Dedifferentiated amniotic fluid mesenchymal stem cell (primary cell): ENCODE results near the gene CRABP2.

Source experiments
- DNase-seq: peaks from one replicate; pipeline ENCODE4 v3.0.0-alpha.2; 2016; ENCODE audit errors: extremely low spot score

Gene CRABP2

DNA sequence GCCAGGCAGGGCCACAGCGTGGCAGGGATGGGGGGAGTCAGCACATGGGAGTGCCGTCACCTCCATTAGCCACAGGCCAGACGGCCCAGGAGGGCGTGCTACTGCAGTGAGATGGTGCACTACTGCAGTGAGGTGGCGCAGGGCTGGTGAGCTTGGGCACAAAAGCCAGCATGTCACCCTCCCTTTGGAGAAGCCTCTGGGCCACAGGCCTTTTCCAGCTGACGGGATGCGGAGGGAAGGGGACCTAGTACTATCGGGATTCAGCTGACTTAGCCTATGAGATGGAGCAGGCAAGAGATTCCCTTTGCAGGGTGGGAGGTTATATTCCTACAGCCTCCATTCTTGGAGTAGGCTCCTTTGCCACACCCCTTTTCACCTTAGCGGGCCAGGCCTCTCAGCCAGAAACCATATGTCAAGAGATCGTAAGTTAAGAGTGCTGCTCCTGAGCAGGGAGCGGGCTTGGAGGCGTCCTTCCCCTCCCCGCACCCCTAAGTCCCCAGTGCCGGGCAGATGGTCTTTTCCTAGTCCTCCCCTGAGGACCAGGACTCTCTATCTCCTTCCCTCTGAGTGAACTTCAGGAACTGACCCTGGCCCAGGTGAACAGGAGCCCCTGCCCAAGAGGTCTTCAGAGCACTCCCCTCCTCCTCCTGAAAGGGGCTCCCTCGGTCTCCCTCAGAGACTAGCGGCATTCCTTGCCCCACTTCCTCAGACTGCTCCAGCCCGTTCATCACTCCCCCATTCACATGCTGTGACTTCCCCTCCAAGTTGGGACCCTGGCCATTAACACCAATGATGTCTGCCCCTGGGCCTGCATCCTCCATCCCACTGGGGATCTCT is 36.4 kb downstream of the CRABP2 start:
- DNase-seq, result no peak

- no peak for DNase-seq
Measured at GRCh38 chr1:156667968-156668709, 37.2 kb downstream of the CRABP2 start.

DNA sequence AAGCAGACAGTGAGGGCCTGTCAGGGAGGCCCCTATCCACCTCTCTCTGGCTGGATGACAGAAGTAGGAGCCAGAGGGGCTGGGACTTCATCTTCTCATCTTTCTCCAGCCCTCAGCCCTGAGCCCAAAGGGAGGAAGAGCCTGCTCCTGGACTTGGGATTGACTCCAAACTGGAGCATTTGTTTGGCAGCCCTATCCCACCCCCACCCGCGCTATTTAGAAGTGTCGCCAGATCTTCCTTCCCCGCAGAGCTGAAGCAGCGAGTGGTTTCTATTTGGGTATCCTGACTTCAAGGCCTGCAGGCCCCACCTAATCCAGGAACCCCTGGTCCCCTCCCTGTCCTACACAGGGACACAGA is 37.8 kb downstream of the CRABP2 start:
- DNase-seq, result no peak

DNA sequence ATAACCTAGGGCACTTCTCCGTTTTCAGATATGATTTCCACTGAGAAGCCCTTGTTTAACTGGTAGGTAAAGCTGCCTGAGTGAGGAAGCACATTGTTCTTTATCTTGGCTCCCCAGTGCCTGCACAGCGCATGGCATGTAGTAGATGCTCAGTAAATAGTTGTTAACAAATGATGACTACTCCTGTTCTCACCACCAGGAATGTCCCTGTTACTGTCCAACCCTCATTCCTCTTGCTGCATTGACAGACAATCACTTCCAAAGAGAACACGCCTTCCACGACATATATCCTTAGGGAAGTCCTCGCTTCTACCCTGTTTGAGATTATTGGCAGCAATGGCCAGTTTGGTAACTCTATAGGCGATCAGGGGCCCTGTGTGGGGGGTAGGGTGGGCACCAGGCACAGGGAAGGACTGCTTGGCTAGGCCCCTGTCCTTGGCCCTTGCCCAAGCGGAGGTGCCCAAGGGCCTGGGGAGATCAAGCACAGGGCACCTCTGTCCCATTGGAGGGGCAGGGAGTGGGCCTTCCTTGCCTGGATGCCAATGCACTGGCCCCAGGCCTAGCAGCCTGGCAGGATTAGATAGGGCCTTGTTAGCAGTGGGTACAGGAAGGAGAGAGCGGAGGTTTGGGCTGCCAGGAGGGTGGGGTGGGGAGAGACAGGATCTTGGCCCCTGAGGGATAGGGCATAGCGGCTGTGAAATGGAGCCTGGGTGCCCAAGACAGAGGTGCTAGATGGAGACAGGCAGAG is 38.3 kb downstream of the CRABP2 start:
- DNase-seq, result no peak

DNA sequence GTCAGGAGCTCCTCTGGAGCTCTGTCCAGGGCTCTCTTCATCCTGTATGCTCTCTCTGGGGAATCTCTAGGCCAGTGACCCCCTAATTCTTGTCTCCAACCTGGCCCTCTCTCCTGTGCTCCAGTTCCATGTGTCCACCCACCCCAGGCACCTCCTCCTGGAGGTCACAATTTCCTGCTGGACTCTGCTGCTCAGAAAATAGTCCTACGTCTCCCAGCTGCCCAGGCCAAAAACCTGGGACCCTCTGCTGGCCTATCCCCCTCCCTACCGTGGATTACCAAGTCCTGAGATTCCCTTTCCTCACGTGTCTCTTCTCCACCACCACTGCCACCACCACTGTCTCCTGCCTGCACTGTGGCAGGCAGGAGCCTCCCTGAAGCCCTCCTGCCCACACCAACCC is 39.8 kb downstream of the CRABP2 start:
- DNase-seq, result no peak

DNA sequence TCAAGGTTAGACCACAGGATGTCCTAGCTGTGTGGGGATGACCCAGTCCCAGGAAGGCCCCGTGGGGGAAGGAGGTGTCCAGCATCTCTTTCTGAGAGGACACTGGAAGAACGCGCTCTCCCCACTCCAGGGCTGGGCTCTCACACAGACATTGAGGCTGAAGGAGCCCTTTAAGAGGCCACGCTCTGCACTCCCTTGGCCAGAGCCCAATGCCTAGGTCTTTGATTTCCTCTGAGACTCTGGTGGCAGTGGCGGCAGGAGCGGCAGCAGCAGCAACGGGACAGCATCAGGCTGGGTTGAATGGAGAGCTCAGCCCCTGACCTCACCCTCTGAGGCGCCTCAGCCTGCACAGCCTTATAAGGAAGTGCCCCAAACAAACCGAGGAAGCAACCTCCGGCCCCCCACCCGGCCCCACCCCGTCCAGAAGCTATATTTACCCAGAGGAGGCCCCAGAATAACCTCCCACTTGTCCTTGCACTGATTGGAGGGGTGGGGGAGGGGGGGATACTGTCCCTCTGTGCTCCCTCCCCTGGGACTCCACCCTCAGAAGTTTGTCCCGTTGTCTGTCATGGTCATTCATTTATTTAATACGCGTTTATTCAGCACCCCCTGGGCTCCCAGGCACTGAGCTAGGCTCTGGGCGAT is 40.5 kb downstream of the CRABP2 start:
- no peak for DNase-seq

- DNase-seq, result no peak
Measured at GRCh38 chr1:156664046-156664766, 41.2 kb downstream of the CRABP2 start.

- no peak for DNase-seq
Measured at GRCh38 chr1:156663178-156663577, 42.2 kb downstream of the CRABP2 start.

DNA sequence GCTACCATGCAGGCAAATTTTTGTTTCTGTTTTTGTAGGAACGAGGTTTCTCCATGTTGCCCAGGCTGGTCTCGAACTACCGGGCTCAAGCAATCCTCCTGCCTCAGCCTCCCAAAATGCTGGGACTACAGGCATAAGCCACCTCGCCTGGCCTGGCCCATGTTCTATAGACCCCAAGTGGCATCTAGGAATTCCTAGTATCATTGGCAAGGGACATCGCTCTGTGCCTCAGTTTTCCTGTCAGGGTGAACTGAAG is 42.7 kb downstream of the CRABP2 start:
- DNase-seq, result no peak

- DNase-seq, result no peak
Measured at GRCh38 chr1:156662005-156662799, 43.2 kb downstream of the CRABP2 start.

- no peak for DNase-seq
Measured at GRCh38 chr1:156660752-156661112, 44.7 kb downstream of the CRABP2 start.

GRCh38 chr1:156659988-156660751 is 45.2 kb downstream of the CRABP2 start:
- peak; percentile 93 for DNase-seq

GRCh38 chr1:156659661-156659987 is 45.8 kb downstream of the CRABP2 start:
- no peak for DNase-seq

- no peak for DNase-seq
Measured at GRCh38 chr1:156658945-156659574, 46.3 kb downstream of the CRABP2 start.

DNA sequence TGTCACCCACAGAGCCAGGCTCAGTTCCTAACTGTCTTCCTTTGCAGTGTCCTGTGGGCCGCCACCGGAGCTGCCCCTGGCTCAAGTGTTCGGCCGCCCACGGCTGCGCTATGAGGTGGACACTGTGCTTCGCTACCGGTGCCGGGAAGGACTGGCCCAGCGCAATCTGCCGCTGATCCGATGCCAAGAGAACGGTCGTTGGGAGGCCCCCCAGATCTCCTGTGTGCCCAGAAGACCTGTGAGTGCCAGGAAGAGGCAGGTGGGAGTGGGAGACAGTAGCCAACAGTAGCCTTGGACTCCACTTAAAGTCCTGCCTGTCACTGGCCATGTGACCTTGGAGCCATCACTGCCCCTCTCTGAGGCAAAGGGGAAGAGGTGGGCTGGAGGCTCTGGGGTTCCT is 46.9 kb downstream of the CRABP2 start:
- DNase-seq, result no peak

GRCh38 chr1:156657741-156658319 is 47.6 kb downstream of the CRABP2 start:
- no peak for DNase-seq

DNA sequence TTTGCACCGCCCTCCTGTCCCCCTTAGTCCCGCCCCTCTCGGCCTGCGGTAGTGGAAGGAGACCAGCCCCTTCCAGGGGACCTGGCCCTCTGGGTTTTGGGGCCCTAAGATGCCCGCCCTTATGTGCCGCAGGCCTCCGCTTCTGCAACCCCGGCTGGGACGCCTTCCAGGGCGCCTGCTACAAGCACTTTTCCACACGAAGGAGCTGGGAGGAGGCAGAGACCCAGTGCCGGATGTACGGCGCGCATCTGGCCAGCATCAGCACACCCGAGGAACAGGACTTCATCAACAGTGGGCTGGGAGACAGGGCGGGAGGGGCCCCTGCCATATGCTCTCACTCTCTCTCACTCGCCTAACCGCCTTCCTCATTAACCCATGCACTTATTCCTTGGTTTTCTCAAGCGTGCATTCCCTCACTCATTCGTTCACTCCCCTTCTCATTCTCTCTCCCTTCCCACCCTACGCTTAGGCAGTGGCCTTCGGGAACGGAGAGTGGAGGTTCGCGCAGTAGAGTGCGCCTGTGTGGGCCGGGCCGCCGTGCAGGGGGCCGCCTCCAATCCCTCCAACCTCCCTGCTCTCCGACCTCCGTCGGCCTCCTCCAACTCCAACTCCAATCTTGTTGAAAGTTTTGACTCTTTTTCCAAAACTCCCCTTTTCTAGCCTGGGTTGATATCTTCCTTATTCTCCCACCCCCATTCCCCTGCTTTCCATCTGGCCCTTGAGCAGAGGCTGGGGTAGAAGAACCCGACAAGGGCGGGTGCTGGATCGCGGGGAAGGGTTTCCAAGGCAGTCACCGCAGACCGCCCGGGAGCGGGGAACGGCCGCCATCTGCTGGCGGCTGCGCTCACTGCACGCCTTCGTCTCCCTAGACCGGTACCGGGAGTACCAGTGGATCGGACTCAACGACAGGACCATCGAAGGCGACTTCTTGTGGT is 48.3 kb downstream of the CRABP2 start:
- no peak for DNase-seq

GRCh38 chr1:156655904-156656516 is 49.4 kb downstream of the CRABP2 start:
- DNase-seq, result no peak
